Measurements from ENCODE around the gene CDH4. TPM values are rescaled to one million over a fixed set of nuclear protein-coding genes. Genes with fewer than 3 reads are reported as not detected.

CDH4 gene
- total and polyA plus RNA-seq, 9 of the 15 experiments (the other 6 are each of a cell fraction or from before 2014, with no cell fraction given) = 0.04 TPM; not detected in 8

- Histone ChIP-seq H3K79me2 (ENCODE audit: control insufficient read depth, insufficient read depth, low read length) (no peaks in the 10 kb centered on the region), H3K4me1 (replicated peaks in 1 of 2; ENCODE audit: control insufficient read depth in 2 of 2, insufficient read depth in 2 of 2, low read length in 2 of 2) (no peaks in the 10 kb centered on the region), H2AFZ (ENCODE audit: low read depth, low read length) (no peak overlapping the region), H3K36me3 (ENCODE audit: control insufficient read depth, insufficient read depth, low read length) (no peaks in the 10 kb centered on the region), H3K27ac (ENCODE audit: extremely low read depth, low read depth, low read length) (no peak overlapping the region), H3K9me1 (ENCODE audit: control insufficient read depth, insufficient read depth, low read length) (no peaks in the 10 kb centered on the region), H3K9me3 (replicated peaks; ENCODE audit: control insufficient read depth, insufficient read depth, low read depth, low read length) (no peaks in the 10 kb centered on the region), H3K9ac (ENCODE audit: insufficient read depth in 1 of 2, low read depth in 2 of 2, low read length in 2 of 2) (no peak overlapping the region), H3K27me3 (ENCODE audit: control insufficient read depth in 2 of 2, insufficient read depth in 2 of 2, low read length in 2 of 2) (peaks cover 22 to 70% of the 10 kb centered on the region in 2 experiments), H3K4me2 (ENCODE audit: insufficient read depth, low read length) (no peak overlapping the region), H4K20me1 (replicated peaks; ENCODE audit: control insufficient read depth, insufficient read depth, low read length) (peaks cover 12% of the 10 kb centered on the region), H3K4me3 (no peak overlapping the region)
- intact Hi-C loops (cut with micrococcal nuclease) (no loop called here), in situ Hi-C loops (cut with MboI) (no loop called here)
- BruUV-seq (replicated peaks) = no TSS peak
- ChIA-PET POLR2A (interaction anchor here (1.0 kb wide), 1 partner anchor 138 kb away, joined by 4 read pairs; no protein-coding TSS in a partner anchor), CTCF (ENCODE audit: low intra/inter-chr PET ratio) (no interaction called here)
- WGBS (ENCODE audit: insufficient coverage, low coverage, missing lambda C conversion rate) = under 1% methylated on average over 20 of the region's 20 CpGs
- DNase-seq (ENCODE audit: extremely low read depth in 1 of 4, low spot score in 3 of 4) (no peak), ATAC-seq (no peak), FAIRE-seq (no peak)
- no peak for TF ChIP-seq TCF15 (CRISPR knock-in tag; IDR thresholded peaks at IDR 0.05)
- TF ChIP-seq DIDO1 (tag; IDR thresholded peaks at IDR 0.05; ENCODE audit: low read depth) = no peak
- no peak for TF ChIP-seq ZNF695 (CRISPR knock-in tag; IDR thresholded peaks at IDR 0.05)
- TF ChIP-seq THAP12 (CRISPR knock-in tag; IDR thresholded peaks at IDR 0.05) = no peak
- no peak for TF ChIP-seq ZMIZ1 (IDR thresholded peaks at IDR 0.05; ENCODE audit: low read depth in 2 of 2, low read length in 2 of 2)
- no peak for TF ChIP-seq ZNF197 (CRISPR knock-in tag; IDR thresholded peaks at IDR 0.05; ENCODE audit: low read depth)
- no peak for TF ChIP-seq CAMTA2 (CRISPR knock-in tag; conservative IDR thresholded peaks at IDR 0.05)
- TF ChIP-seq CTCFL (IDR thresholded peaks at IDR 0.05; ENCODE audit: borderline replicate concordance, insufficient read depth, low read depth, low read length, poor library complexity, severe bottlenecking) = no peak
- no peak for TF ChIP-seq ZNF444 (CRISPR knock-in tag; IDR thresholded peaks at IDR 0.05)
- TF ChIP-seq ZBTB2 (IDR thresholded peaks at IDR 0.05) = no peak
These were observed 511.1 kb downstream of the CDH4 start for GRCh38 chr20:61762886-61763739.
